OCI-LY7 (cell line): ENCODE data around the gene PHKB. TPM values are rescaled to one million over a fixed set of nuclear protein-coding genes. Genes with fewer than 3 reads are reported as not detected.

Source experiments
- BruUV-seq: library from RNA; stranded (reverse); fragments of 400-500 nt; replicated peaks from 2 replicates; lab custom pipeline; 2021; lab: Mats Ljungman, UMichigan
- CTCF ChIA-PET: fragments of 300-600 bp; sonication (Branson Sonifier 250); formaldehyde crosslinking; loops from one replicate; lab custom pipeline; 2022; ENCODE audit warnings: antibody characterized with exemption; ENCODE audit not compliant: unreplicated experiment; lab: Charles Lee
- POLR2A ChIA-PET: fragments of 300-600 bp; sonication (Branson Sonifier 250); formaldehyde crosslinking; loops from one replicate; lab custom pipeline; 2022; ENCODE audit warnings: antibody characterized with exemption; lab: Charles Lee
- DNase-seq: peaks from one replicate; pipeline ENCODE4 v3.0.0-alpha.2; 2015; ENCODE audit warnings: low spot score
- H2AFZ ChIP-seq: fragments of 200-600 bp; sonication (generic), shearing (Covaris generic); 2 replicates; pipeline ENCODE4 v1.6.1; 2014; ENCODE audit warnings: mild to moderate bottlenecking, antibody characterized with exemption, low read length, moderate library complexity
- H3K27ac ChIP-seq: fragments of 200-600 bp; sonication (generic); 2 replicates; pipeline ENCODE4 v1.5.1; 2014; ENCODE audit warnings: mixed run types, low read depth, mild to moderate bottlenecking, moderate library complexity, low read length, inconsistent platforms; ENCODE audit not compliant: poor library complexity, severe bottlenecking
- H3K36me3 ChIP-seq: fragments of 200-600 bp; sonication (generic); 2 replicates; pipeline ENCODE4 v1.6.1; 2014; ENCODE audit warnings: mild to moderate bottlenecking, antibody characterized with exemption, low read length, moderate library complexity, mixed read lengths; ENCODE audit not compliant: insufficient read depth
- H3K4me1 ChIP-seq: fragments of 200-600 bp; sonication (generic); 2 replicates; pipeline ENCODE4 v1.5.1; 2014; ENCODE audit warnings: mild to moderate bottlenecking, low read length; ENCODE audit not compliant: insufficient read depth, poor library complexity, severe bottlenecking
- H3K4me2 ChIP-seq: fragments of 200-600 bp; sonication (generic); 2 replicates; pipeline ENCODE4 v1.6.1; 2014; ENCODE audit warnings: mild to moderate bottlenecking, low read length
- H3K4me3 ChIP-seq: fragments of 200-600 bp; sonication (generic); 2 replicates; pipeline ENCODE4 v1.5.1; 2014; ENCODE audit warnings: mild to moderate bottlenecking, low read depth, low read length; ENCODE audit not compliant: poor library complexity, severe bottlenecking
- H3K79me2 ChIP-seq: fragments of 200-600 bp; sonication (generic); 2 replicates; pipeline ENCODE4 v1.6.1; 2016; ENCODE audit warnings: low read depth, mild to moderate bottlenecking, low read length, moderate library complexity, mixed read lengths; ENCODE audit not compliant: insufficient read depth
- H3K9me2 ChIP-seq: fragments of 200-600 bp; sonication (generic); 2 replicates; pipeline ENCODE4 v1.6.1; 2016; ENCODE audit warnings: mild to moderate bottlenecking, low read length, mixed read lengths; ENCODE audit not compliant: insufficient read depth
- H3K9me3 ChIP-seq: fragments of 200-600 bp; sonication (generic); 2 replicates; pipeline ENCODE4 v1.6.1; 2014; ENCODE audit warnings: mild to moderate bottlenecking, mixed run types, low read length, mixed read lengths
- H4K20me1 ChIP-seq: fragments of 200-600 bp; sonication (generic); 2 replicates; pipeline ENCODE4 v1.6.1; 2014; ENCODE audit warnings: mild to moderate bottlenecking, antibody characterized with exemption, low read length, moderate library complexity, mixed read lengths; ENCODE audit not compliant: insufficient read depth
- CTCF ChIP-seq: fragments of 200-600 bp; sonication (generic); conservative IDR thresholded peaks from 2 replicates; pipeline ENCODE4 v1.5.1; 2014; ENCODE audit warnings: mild to moderate bottlenecking, antibody characterized with exemption, low read length, moderate library complexity, mixed read lengths
- EZH2phosphoT487 ChIP-seq: fragments of 200-600 bp; sonication (generic); IDR thresholded peaks from 2 replicates; pipeline ENCODE4 v1.6.1; 2018; ENCODE audit warnings: low read depth, borderline replicate concordance, mild to moderate bottlenecking, mixed run types, antibody characterized with exemption, low read length, moderate library complexity, mixed read lengths
- intact Hi-C: fragments of 100-400 bp; cut with micrococcal nuclease; formaldehyde crosslinking; loops from one replicate; pipeline ENCODE4 v1.10.0; 2022; ENCODE audit not compliant: unreplicated experiment
- total RNA-seq, 2 experiments: library from RNA; depleted of rRNA in 1 of 2; stranded (reverse); fragments of >200 nt in 1 of 2; shearing (Covaris generic) in 1 of 2; gene quantifications; 2 replicates each; pipeline ENCODE4 v1.2.3, GENCODE V29; 2014 to 2022

Gene PHKB
- total RNA-seq, 2 experiments from 2014 or later, result 56.9 to 93.1 TPM

DNA sequence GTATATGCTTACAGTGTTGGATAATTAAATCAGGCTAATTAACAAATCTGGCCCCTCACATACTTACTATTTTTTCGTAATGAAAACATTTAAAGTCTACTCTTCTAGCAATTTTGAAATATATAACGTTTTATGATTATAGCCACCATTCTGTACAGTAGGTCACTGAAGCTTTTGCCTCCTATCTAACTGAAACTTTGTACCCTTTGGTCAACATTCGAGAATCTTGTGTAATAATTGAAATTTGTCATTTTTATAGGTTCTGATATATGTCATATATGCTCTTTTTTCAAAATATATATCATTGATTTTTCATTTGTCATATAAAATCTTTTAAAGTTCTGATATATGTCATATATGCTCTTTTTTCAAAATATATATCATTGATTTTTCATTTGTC is 12.7 kb downstream of the PHKB start:
- H2AFZ ChIP-seq, result no peak overlapping the region
- no peaks in the 10 kb centered on the region for H4K20me1 ChIP-seq
- POLR2A ChIA-PET, result interaction anchor here (0.6 to 9.6 kb wide), 3 partner anchors 8 to 459 kb away, joined by 3 to 120 read pairs (median 3); partner anchors contain the start of genes ITFG1 and PHKB
- H3K9me3 ChIP-seq, result no peaks in the 10 kb centered on the region
- TF ChIP-seq EZH2phosphoT487 (no peak), CTCF (no peak)
- no peaks in the 10 kb centered on the region for H3K9me2 ChIP-seq
- H3K36me3 ChIP-seq, result peaks cover 13% of the 10 kb centered on the region
- H3K4me2 ChIP-seq, result no peak overlapping the region
- CTCF ChIA-PET, result no interaction called here
- no peak for DNase-seq
- H3K4me3 ChIP-seq, result no peak overlapping the region
- no peaks in the 10 kb centered on the region for H3K4me1 ChIP-seq
- intact Hi-C loops, result no loop called here
- H3K27ac ChIP-seq, result no peak overlapping the region
- no TSS peak for BruUV-seq
- peaks cover 7% of the 10 kb centered on the region; the same call in 1 of the 2 replicates for H3K79me2 ChIP-seq

DNA sequence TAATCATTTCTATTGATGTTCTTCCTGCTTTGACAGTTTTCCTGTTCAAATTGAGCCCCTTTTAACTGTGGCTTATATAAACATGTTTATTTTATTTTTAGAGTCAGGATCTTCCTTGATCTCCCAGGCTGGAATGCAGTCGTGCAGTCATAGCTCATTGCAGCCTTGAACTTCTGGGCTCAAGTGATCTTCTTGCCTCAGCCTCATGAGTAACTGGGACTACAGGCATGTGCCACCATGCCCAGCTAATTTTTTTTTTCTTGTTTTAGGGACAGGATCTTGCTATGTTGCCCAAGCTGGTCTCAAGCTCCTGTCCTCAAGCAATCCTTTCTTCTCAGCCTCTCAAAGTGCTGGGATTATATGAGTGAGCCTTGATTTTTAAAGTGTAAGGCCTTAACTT is 14.7 kb downstream of the PHKB start:
- no TSS peak for BruUV-seq
- Histone ChIP-seq H3K36me3 (peaks cover 12% of the 10 kb centered on the region), H3K4me2 (no peak overlapping the region), H3K4me3 (no peak overlapping the region), H3K9me2 (no peaks in the 10 kb centered on the region), H2AFZ (no peak overlapping the region), H3K79me2 (peaks cover 7% of the 10 kb centered on the region; the same call in 1 of the 2 replicates), H3K27ac (no peak overlapping the region), H3K4me1 (no peaks in the 10 kb centered on the region), H3K9me3 (no peaks in the 10 kb centered on the region), H4K20me1 (no peaks in the 10 kb centered on the region)
- no peak for DNase-seq
- POLR2A ChIA-PET, result interaction anchor here (0.7 to 9.6 kb wide), 2 partner anchors 10 to 131 kb away, joined by 3 to 120 read pairs; partner anchors contain the start of genes ITFG1 and PHKB
- CTCF ChIA-PET, result interaction anchor here (1.4 kb wide), 1 partner anchor 18 kb away, joined by 3 read pairs; no protein-coding TSS in a partner anchor
- TF ChIP-seq CTCF (no peak), EZH2phosphoT487 (no peak)
- intact Hi-C loops, result loop anchor here (5.0 kb wide), 1 partner anchor 163 kb away; no protein-coding TSS in a partner anchor
